Activated effector memory CD4-positive, alpha-beta T cell treated with Interleukin-2 at 50 U/mL for 16 hours (primary cell): ENCODE data around the gene CYP4F22.
"Not testable (repeated sequence)": the region's sequence is repeated elsewhere in the genome, so short reads cannot be mapped to it uniquely, and the experiment has no call there.

Experiments
- DNase-seq: peaks from one replicate; pipeline ENCODE4 v3.0.0-alpha.2; 2020

The CYP4F22 gene

GRCh38 chr19:15495151-15495550 lies 13.2 kb upstream of the CYP4F22 start:
- no peak for DNase-seq

GRCh38 chr19:15498156-15498858 lies 10.0 kb upstream of the CYP4F22 start:
- no peak for DNase-seq

GRCh38 chr19:15498910-15499309 lies 9.4 kb upstream of the CYP4F22 start:
- no peak for DNase-seq

GRCh38 chr19:15501596-15501995 lies 6.7 kb upstream of the CYP4F22 start:
- no peak for DNase-seq

- DNase-seq, result no peak
These were observed 6.1 kb upstream of the CYP4F22 start for GRCh38 chr19:15502264-15502663.

DNA sequence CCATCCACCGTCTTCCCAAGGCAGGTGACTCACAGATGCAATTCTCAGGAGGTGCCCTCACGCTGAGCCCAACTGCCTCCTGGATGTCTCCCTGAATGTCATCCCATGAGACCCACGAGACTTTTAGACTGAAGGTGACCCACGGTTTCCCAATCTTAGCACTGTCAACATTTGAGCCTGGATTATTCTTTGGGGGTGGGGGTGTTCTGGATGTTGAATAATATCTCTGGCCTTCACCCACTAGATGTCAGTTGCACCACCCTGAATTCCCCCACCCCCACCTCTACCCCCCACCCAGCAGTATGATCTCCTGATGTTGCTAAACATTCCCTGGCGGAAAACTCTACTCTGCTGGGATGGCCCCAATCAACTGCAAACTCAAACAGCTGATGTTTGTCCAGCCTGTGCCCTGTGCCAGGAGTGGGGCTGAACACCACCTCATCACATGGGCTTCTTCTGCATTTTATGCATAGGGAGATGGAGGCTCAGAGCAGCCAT lies 2.2 kb upstream of the CYP4F22 start:
- no peak for DNase-seq

GRCh38 chr19:15507068-15508034 lies 974 bp upstream of the CYP4F22 start:
- DNase-seq, result no peak

GRCh38 chr19:15511671-15512424 lies 3.5 kb downstream of the CYP4F22 start:
- no peak for DNase-seq

- DNase-seq, result not testable (repeated sequence)
These were observed 6.9 kb downstream of the CYP4F22 start for GRCh38 chr19:15515227-15515625.

DNA sequence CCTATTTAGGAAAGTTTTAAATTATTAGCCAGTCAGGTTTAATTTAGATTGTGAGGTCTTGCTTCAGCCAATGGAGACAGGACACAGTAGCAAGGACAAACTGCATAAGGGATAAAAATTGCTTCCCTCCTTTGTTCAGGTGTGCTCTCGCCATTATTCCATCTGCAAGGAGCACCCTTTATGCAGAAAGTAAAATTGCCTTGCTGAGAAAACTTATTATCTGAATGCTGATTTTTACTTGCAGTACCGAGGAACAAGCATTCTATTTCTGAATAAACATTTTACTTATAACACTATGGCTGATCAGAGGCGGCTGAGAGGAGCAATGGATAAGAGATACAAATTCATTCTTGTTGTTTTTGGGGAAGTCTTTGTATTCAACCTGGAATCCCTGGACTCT lies 8.0 kb downstream of the CYP4F22 start:
- no peak for DNase-seq

- DNase-seq, result no peak
These were observed 9.5 kb downstream of the CYP4F22 start for GRCh38 chr19:15517778-15518177.

DNA sequence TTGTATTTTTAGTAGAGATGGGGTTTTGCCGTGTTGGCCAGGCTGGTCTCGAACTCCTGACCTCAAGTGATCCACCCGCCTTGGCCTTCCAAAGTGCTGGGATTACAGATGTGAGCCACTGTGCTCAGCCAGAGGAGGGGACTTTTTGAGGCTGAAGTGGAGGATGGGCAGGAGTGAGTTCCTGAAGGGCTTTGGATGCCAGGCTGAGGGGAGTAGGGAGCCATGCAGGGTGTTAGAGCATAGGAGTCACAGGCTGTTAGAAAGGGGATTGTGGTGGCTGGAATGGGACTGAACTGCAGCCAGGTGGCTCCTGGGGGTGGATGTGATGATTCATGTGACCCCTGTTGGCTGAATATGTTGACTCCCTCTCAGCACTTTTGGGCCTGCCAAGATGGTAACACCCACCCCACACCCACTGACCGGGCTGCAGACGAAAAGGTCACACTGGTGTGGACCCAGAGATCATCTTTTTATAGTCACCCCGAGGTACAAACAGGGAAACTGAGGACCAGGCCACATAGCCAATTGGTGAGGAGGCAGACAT lies 11.2 kb downstream of the CYP4F22 start:
- no peak for DNase-seq

DNA sequence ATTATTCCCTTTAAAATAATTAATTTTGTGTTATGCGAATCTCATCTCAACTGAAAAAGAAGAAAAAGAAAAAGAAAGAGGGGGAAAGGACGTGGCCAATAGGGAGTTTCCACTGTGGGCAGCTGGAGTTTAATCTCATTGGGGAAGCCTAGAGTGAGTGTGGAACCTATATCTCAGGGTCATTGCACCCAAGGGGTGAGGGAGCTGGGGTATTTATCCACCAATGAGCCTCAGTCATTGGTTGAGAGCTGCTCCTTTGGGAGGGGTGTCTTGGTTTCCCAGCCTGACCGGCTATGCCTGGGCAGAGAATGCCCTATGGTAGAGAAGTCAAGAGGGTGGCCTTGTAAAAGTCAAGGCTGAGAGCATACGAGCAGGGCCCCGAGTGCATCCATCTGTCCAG lies 16.5 kb downstream of the CYP4F22 start:
- no peak for DNase-seq

DNA sequence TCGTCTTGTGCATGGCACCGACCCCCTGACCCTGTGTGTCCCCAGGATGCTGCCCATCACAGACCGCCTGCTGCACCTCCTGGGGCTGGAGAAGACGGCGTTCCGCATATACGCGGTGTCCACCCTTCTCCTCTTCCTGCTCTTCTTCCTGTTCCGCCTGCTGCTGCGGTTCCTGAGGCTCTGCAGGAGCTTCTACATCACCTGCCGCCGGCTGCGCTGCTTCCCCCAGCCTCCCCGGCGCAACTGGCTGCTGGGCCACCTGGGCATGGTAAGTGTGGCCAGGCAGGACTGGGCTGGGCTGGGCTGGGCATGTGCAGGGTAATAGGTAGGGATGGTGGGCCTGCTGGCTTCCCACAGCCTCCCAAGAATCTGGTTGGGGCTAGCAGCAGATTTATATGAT lies 17.0 kb downstream of the CYP4F22 start:
- DNase-seq, result no peak

GRCh38 chr19:15526408-15526807 lies 18.1 kb downstream of the CYP4F22 start:
- no peak for DNase-seq

DNA sequence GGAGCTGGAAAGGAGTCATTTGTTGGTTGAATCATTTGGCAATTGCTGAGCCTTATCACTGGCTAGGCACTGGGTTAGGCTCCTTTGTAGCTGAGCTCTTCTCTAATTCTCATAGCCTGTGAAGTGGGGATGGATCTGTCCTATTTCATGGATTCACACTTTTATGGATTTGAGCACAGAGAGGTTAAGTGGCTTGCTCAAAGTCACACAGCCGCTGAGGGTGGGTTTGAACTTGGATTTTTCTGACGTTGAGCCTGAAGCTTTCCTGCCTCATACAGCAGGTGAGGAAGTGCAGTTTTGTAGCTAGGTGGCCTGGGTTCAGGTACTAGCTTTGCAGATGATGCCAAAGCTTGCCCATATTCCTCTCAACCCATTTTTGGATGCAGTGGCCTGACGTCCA lies 19.4 kb downstream of the CYP4F22 start:
- no peak for DNase-seq

DNA sequence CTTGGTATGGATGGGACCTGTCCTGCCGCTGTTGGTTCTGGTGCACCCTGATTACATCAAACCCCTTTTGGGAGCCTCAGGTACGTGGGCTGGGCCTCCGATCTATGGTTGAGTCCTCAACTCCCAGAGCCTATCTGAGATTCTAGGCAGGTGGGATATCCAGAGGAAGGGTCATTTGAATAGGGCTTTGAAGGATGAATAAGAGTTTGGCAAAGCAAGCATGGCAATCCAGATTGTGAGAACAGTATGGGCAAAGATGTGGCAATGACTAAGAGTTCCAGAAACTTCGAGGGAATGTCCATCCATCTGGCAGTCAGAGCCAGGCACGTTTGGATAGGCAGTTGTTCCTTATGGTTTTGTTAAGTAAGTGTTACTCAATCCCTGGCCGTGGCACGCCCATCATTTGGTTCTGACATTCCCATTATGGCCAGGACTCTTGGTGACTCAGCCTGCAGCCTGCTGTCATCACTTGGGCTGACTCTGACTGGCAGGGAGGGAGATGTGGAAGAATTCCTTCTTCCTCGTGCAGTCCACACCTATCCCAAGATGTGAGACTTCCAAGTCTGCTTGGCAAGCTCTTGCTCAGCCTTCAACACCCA lies 21.5 kb downstream of the CYP4F22 start:
- no peak for DNase-seq

GRCh38 chr19:15532779-15533521 lies 24.6 kb downstream of the CYP4F22 start:
- DNase-seq, result no peak

GRCh38 chr19:15533522-15533830 lies 25.2 kb downstream of the CYP4F22 start:
- DNase-seq, result not testable (repeated sequence)

DNA sequence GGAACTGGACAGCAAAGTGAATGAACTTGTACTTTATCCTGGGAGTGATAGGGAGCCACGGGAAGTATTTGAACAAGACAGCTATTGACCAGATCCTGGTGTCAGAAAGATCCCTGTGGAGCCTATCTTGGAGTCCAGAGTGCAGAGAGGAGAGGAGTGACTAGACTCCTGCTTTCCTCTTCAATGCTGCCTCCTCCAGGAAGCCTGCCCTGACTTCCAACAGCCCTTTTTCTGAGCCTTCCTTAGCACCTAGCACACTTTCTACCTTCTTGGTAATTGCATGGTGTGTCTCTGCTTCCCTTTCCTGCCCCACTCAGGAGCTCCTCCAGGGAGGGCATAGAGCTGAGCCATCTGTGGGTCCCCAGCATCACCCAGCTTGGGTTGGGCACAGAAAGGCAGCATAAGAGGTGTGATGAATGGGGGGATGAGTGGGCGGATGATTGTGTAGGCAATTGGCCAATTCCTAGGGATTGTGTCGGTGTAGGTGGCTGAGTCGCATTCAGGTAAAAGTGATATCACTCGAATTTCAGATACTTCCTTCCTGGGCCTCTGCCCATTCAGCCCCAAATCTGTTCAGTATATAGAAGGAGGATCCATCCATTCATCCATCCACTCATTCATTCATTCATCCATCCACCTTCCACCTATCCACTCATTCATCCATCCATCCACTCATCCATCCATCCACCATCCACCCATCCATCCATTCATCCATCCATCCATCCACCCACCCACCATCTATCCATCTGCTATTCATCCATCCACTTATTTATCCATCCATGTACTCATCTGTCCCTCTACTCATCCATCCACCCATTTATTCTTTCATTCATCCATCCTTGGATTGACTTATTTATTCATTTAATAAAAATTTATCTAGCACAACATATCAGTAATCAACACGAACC lies 26.9 kb downstream of the CYP4F22 start:
- DNase-seq, result no peak

DNA sequence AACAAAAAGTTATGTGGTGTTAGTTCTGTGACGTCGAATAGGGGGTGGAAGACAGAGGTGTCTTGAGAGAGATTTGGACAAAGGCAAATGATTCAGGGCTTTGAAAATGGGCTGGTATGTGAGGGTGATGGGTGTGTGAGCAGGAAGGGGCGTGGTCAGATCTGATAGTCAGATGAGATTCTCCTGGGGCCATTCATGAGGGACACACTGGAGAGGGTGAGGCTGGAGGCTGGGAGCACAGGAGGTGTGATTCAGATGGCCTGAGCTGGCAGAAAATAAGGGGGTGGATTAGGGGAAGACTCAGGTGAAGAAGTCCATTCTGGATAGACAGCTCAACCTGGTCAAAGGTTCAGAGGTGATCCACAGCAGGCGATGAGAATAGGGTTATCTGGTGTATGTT lies 28.0 kb downstream of the CYP4F22 start:
- DNase-seq, result no peak
